GM18907 (cell line): ENCODE data around the gene DSG3.

Experiments used
- ATAC-seq: cut with Tn5 transposase; IDR thresholded peaks from one replicate; pipeline ENCODE4 v1.9.1; 2021; ENCODE audit warnings: mild to moderate bottlenecking, moderate library complexity; ENCODE audit not compliant: unreplicated experiment

The DSG3 gene

DNA sequence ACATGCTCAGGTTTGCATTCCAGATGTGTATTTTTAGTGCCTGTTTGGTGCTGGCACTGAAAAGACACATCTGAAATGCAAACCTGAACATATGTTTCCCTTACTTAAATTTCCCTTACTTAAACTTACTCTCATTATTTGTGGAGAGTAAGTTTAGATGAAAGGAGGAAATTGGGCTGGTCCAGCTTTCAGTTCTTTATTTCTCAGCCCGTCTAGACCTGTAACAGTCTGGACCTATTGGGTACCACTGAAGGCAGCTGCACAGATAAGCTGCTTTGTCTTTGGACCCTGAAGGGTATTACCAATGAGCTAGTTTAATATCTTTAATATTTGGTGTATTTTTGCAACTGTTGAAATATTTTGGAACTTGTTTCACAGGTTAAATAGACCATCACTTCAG, 17.0 kb upstream of the DSG3 start:
- no peak for ATAC-seq

- ATAC-seq = no peak
These were observed 15.2 kb upstream of the DSG3 start for GRCh38 chr18:31432316-31432715.

DNA sequence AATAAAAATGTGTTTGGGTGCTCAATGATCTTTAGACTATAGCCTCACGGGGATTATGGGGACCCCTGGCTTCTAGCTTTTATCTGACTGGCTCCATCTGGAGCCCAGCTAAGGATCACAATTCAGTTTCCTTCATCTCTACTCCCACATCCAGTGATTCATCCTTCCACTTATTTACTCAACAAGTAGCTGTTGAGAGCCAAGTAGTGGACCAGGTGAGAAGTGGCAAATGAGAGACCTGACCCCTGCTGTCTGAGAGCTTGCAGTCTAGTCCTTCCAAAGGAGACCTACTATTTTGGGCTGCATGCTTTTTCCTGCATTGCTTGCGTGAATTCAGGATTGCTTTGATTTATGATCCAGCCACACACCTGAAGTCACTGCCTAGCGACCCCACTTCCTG, 10.7 kb upstream of the DSG3 start:
- no peak for ATAC-seq

DNA sequence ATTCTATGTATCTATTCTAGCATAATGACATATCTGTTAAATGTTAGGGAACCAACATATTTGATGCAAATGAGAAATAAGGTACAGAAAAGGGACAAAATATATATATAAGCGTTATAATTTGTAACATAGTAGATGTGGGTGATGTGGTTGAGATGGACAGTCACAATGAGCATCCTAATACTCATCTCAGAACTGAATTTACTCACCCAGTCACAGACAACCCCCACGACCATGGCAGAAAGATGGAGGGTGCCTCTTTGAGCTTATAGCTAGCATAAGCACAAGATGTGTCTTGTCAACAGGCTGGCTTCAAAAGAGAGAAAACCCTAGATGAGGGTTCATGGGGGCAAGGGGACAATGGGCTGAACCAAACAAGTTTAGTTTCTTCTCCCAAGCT, 9.1 kb upstream of the DSG3 start:
- ATAC-seq = no peak

- ATAC-seq = no peak
These were observed 7.7 kb upstream of the DSG3 start for GRCh38 chr18:31439807-31440325.

DNA sequence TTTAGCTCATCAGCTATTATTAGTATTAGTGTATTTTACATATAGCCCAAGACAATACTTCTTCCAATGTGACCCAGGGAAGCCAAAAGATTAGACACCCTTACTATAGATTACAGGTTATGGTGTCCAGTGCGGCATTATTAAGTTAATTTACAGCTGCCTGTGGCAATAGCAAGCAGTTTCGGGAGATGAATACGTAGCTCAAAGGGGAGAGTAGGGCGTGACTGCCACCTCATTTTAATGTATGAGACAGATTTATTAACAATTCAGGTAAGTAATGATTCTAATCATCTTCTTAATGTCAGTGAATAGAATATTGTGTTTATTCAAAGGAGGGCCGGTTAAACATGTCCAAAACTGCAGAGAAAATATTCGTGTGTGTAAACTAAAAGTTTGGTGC, 6.8 kb upstream of the DSG3 start:
- no peak for ATAC-seq

GRCh38 chr18:31441493-31441892, 6.0 kb upstream of the DSG3 start:
- no peak for ATAC-seq

- no peak for ATAC-seq
These were observed 3.4 kb upstream of the DSG3 start for GRCh38 chr18:31444142-31444541.

DNA sequence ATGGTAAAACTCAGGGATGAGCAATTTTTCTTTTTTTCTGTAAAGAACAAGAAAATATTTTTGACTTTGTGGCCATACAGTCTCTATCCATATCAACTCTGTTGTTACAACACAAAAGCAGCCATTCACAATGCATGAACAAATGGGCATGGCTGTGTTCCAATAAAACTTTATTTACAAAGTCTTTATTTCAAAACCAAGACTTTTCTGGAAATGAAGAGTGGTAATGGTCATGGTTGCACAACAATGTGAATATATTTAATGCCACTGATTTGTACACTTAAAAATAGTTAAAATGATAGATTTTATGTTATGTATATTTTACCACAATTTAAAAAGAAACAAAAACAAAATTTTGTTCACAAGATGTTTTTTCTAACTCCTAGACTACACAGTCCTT, 1.6 kb upstream of the DSG3 start:
- no peak for ATAC-seq

- ATAC-seq = no peak
These were observed 687 bp upstream of the DSG3 start for GRCh38 chr18:31446854-31447253.

DNA sequence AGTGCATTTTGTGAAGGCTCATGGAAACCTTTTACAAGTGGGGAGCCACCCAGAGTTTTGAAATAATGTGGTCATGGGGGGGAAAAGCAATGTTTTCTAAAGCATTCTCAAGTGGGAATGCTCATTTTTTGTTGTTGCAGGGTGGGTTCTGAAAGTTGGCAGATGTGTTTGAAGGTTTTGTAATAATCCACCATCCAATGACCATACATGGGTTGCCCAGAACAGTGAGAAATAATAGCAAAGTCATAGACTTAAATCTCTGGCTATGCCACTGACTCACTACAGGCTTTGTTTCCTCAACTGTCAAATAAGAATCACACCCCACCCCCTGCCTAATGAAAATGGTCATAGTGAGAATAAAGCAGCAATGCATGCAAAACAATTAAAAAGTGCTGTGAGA, 2.9 kb downstream of the DSG3 start:
- no peak for ATAC-seq

GRCh38 chr18:31451625-31452024, 4.1 kb downstream of the DSG3 start:
- no peak for ATAC-seq

- ATAC-seq = no peak
These were observed 6.6 kb downstream of the DSG3 start for GRCh38 chr18:31454066-31454708.

DNA sequence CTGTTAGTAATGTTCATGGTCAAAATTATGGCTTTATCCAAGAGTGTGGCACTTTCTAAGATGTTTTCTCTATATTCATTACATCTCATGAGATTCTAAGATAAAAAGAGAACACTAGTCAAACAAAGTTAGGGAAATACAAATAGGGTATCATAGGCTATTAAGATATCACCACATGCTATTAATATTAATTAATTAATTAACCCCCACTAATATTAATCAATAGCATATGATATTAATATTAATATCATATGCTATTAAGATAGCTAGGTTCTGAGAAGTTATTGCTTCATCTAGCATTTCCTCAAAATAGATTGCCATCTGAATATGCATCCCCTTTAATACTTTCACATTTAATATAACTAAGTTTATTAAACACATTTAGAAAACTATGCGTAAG, 22.1 kb downstream of the DSG3 start:
- no peak for ATAC-seq

DNA sequence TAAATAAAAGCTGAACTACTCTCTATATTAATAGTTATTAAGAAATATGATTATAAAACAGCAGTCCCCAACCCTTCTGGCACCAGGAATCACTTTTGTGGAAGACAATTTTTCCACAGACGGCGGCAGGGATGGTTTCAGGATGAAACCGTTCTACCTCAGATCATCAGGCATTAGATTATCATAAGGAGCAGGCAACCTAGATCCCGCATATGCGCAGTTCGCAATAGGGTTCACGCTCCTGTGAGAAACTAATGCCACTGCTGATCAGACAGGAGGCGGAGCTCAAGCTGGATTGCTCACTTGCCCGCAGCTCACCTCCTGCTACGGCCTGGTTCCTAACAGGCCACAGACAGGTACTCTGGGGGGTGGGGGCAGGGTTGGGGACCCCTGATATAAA, 31.1 kb downstream of the DSG3 start:
- ATAC-seq = no peak

DNA sequence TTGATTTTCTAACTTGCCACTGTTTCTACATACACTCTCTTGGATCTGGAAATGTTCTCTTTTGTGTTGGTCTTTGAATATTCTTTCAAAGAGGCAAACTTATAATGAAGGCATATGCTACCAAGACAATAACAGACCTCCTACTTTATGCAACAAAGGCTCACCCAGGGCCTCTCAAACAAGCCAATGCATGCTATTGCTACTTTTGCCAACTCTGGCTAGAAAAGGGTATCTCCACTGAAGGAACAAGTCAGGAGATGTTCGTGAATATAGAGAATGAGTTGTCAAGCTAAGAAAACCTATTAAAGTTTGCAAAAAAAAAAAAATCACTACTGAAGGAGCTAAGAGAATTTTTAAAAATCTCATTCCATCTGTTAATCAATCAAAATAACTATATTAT, 34.5 kb downstream of the DSG3 start:
- ATAC-seq = no peak

DNA sequence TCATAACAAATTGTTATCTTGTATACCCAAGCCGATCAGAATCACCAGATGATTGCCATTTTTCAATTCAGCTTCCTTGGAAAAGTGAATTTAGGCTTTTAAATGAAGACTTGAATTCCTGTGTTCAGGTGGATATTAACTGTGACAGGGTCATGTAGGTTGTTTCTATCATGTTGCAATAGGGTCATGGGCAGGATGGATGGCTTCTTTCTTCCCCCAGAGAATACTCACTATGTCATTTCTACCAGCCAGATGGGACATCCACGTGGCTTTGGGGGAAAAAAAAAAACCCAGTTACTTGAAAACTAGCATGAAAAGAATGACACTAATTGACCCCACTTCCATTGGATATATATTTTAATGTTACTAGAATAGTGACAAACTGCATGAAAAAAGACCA, 35.9 kb downstream of the DSG3 start:
- ATAC-seq = no peak

- ATAC-seq = no peak
These were observed 36.9 kb downstream of the DSG3 start for GRCh38 chr18:31484461-31484860.

GRCh38 chr18:31486165-31486564, 38.6 kb downstream of the DSG3 start:
- no peak for ATAC-seq

- no peak for ATAC-seq
These were observed 39.9 kb downstream of the DSG3 start for GRCh38 chr18:31487246-31488015.

DNA sequence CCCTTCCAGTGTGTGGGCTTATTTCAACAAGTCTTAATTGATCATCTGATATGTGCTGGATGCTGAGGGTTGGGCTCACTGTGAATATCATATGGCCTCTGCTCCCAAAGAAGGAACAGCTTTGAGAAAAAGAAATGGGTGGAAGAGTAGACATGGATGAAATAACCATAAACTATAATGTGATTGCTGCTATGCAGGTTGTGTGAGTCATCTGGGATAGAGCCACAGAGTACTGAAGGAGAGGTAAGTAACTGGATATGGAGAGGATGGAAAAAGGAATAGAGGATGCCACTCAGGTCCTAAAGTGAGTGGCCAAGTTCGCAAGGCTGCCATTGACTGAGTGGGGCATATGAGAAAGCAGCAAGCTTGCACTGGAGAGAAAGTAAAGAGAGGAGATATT, 41.8 kb downstream of the DSG3 start:
- no peak for ATAC-seq

DNA sequence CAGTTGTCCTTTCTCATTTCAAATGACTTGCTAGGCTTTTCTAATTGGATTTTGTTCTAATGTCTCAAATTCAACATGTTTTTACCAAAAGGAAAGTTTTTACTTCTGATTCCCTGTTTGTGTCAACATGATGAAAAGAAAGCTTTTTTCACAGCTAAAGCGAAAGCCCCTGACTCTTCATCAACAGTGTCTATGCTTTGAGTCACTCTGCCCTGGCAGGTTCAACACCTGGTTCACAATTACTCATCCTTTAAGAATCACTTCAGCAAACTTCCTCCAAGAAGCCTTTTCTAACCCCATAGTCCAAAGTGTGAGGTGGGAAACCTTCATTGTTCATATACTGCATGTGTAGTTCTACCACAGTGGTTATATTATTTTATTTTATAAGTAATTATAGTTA, 42.8 kb downstream of the DSG3 start:
- peak; percentile 84 for ATAC-seq

DNA sequence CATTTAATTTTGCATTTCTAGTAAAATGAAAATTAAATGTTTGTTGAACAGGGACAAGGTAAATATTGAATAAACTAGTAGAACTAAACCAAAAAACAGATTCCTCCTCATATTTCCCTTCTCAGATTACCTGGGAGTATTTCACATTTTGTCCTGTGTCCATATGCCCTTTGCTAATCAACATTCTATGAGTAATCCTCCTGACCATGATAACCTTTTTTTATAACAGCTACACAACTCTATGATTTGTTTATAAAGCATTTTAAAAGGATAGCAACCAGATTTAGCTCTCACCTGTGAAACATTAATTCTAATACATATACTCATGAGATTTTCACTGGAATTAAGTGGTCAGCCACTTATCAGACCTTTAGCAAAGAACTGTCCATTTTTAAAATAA, 43.3 kb downstream of the DSG3 start:
- ATAC-seq = no peak
